Keratinocyte (primary cell): ENCODE measurements around the gene IGFLR1. TPM values are rescaled to one million over a fixed set of nuclear protein-coding genes. Genes with fewer than 3 reads are reported as not detected.

Experiments
- DNase-seq: peaks from one replicate; pipeline ENCODE4 v3.0.0-alpha.2; 2011; ENCODE audit warnings: low read depth, missing footprints, low spot score
- FAIRE-seq: peaks from 2 replicates; lab custom pipeline; 2011; peaks lifted over from hg19 to GRCh38; lab: Jason Lieb, UNC
- H2AFZ ChIP-seq: 2 replicates; pipeline ENCODE4 v1.6.0; 2012; ENCODE audit warnings: low read length, control low read depth, inconsistent platforms; ENCODE audit not compliant: control insufficient read depth
- H3K27ac ChIP-seq: 2 replicates; pipeline ENCODE4 v1.5.1; 2011; ENCODE audit warnings: low read length; ENCODE audit not compliant: control insufficient read depth, insufficient read depth
- H3K27me3 ChIP-seq: 3 replicates; pipeline ENCODE4 v1.6.0; 2011; ENCODE audit warnings: low read length; ENCODE audit not compliant: control insufficient read depth, insufficient read depth; ENCODE audit errors: extremely low read depth
- H3K36me3 ChIP-seq, 2 experiments: 2 replicates in 1 of 2; 3 replicates in 1 of 2; pipeline ENCODE4 v1.5.1; 2011; ENCODE audit warnings: low read length in 2 of 2, mild to moderate bottlenecking in 1 of 2; ENCODE audit not compliant: control insufficient read depth in 2 of 2, insufficient read depth in 2 of 2; ENCODE audit errors: extremely low read depth in 1 of 2
- H3K4me1 ChIP-seq: 3 replicates; pipeline ENCODE4 v1.5.1; 2011; ENCODE audit warnings: low read length; ENCODE audit not compliant: control insufficient read depth, insufficient read depth; ENCODE audit errors: extremely low read depth
- H3K4me2 ChIP-seq: 3 replicates; pipeline ENCODE4 v1.6.0; 2011; ENCODE audit warnings: low read depth, low read length; ENCODE audit not compliant: control insufficient read depth, insufficient read depth; ENCODE audit errors: extremely low read depth
- H3K4me3 ChIP-seq, 3 experiments: fragments of 200-600 bp in 1 of 3; sonication (generic) in 1 of 3; 2 replicates in 2 of 3; 3 replicates in 1 of 3; pipeline ENCODE4 v1.5.1; 2011 to 2016; ENCODE audit warnings: low read length in 3 of 3, mild to moderate bottlenecking in 3 of 3, control low read depth in 2 of 3, inconsistent platforms in 1 of 3, low read depth in 1 of 3, mixed read lengths in 1 of 3, mixed run types in 1 of 3, moderate library complexity in 1 of 3; ENCODE audit not compliant: control insufficient read depth in 2 of 3, insufficient read depth in 2 of 3; ENCODE audit errors: extremely low read depth in 1 of 3
- H3K79me2 ChIP-seq: 2 replicates; pipeline ENCODE4 v1.6.0; 2012; ENCODE audit warnings: low read length; ENCODE audit not compliant: control insufficient read depth, insufficient read depth
- H3K9ac ChIP-seq: 3 replicates; pipeline ENCODE4 v1.6.0; 2011; ENCODE audit warnings: low read length; ENCODE audit not compliant: control insufficient read depth, insufficient read depth; ENCODE audit errors: extremely low read depth
- H3K9me1 ChIP-seq: 3 replicates; pipeline ENCODE4 v1.6.0; 2011; ENCODE audit warnings: low read length; ENCODE audit not compliant: control insufficient read depth, insufficient read depth; ENCODE audit errors: extremely low read depth
- H3K9me3 ChIP-seq: 2 replicates; pipeline ENCODE4 v1.5.1; 2012; ENCODE audit warnings: low read depth, low read length; ENCODE audit not compliant: control insufficient read depth
- H4K20me1 ChIP-seq: 3 replicates; pipeline ENCODE4 v1.6.0; 2011; ENCODE audit warnings: low read length; ENCODE audit not compliant: control insufficient read depth, insufficient read depth; ENCODE audit errors: extremely low read depth
- CTCF ChIP-seq, 3 experiments: IDR thresholded peaks in 1 of 3; conservative IDR thresholded peaks in 1 of 3; optimal IDR thresholded peaks in 1 of 3; 2 replicates in 2 of 3; 3 replicates in 1 of 3; pipeline versions ENCODE3 to v1.5.1; 2011; ENCODE audit warnings: low read length in 3 of 3, mild to moderate bottlenecking in 3 of 3, moderate library complexity in 2 of 3, control low read depth in 1 of 3, inconsistent platforms in 1 of 3; ENCODE audit not compliant: insufficient read depth in 2 of 3; ENCODE audit errors: extremely low read depth in 1 of 3
- EZH2 ChIP-seq: IDR thresholded peaks from one replicate; pipeline ENCODE4 v1.6.1; 2012; ENCODE audit warnings: inconsistent platforms, mild to moderate bottlenecking, low read length, moderate library complexity
- dilution Hi-C: fragments of 300-500 bp; cut with MboI; formaldehyde crosslinking; loops from one replicate; pipeline ENCODE4 v1.7.0; 2020; ENCODE audit warnings: low sequenced_read_pairs; ENCODE audit not compliant: extremely low pct_ligation_motif_present
- polyA plus RNA-seq, 5 experiments: library from polyadenylated mRNA; depleted of rRNA in 3 of 5; stranded (reverse) in 3 of 5; stranded (forward) in 1 of 5; unstranded in 1 of 5; fragments of >200 nt; gene quantifications; 1 replicate in 1 of 5; 2 replicates in 3 of 5; 3 replicates in 1 of 5; pipeline versions ENCODE4 v1.2.1 to v1.2.3, GENCODE V29; 2011 to 2012; ENCODE audit warnings: missing spikeins in 2 of 5, low read depth in 1 of 5, low replicate concordance in 1 of 5

The IGFLR1 gene
- polyA plus RNA-seq, 1 donor (not counting 4 experiments of a cell fraction or from before 2014, with no cell fraction given): 0.34 TPM

- dilution Hi-C loops: no loop called here
- no peak overlapping the region for H3K9ac ChIP-seq
- no peak for FAIRE-seq
These were observed 25.2 kb upstream of the IGFLR1 start for GRCh38 chr19:35767288-35768081.

GRCh38 chr19:35766571-35767104 lies 24.4 kb upstream of the IGFLR1 start:
- TF ChIP-seq EZH2 (no peak), CTCF (optimal IDR thresholded peaks at IDR 0.05 in 1 of 3, IDR thresholded peaks at IDR 0.05 in 1 of 3, conservative IDR thresholded peaks at IDR 0.05 in 1 of 3; ENCODE audit: extremely low read depth in 1 of 3, insufficient read depth in 2 of 3, low read length in 3 of 3) (no peak)
- Histone ChIP-seq H3K79me2 (no peaks in the 10 kb centered on the region), H3K36me3 (peaks cover 9 to 13% of the 10 kb centered on the region in 2 experiments), H3K4me3 (no peak overlapping the region), H2AFZ (no peak overlapping the region), H3K4me2 (no peak overlapping the region), H3K27me3 (no peaks in the 10 kb centered on the region), H3K9me1 (no peaks in the 10 kb centered on the region), H3K4me1 (no peaks in the 10 kb centered on the region), H3K9me3 (no peaks in the 10 kb centered on the region), H3K9ac (no peak overlapping the region), H3K27ac (no peak overlapping the region), H4K20me1 (no peaks in the 10 kb centered on the region)
- DNase-seq (no peak), FAIRE-seq (no peak)
- dilution Hi-C loops: no loop called here

More at GRCh38 chr19:35767288-35768081, 25.2 kb upstream of the IGFLR1 start:
- DNase-seq: no peak
- Histone ChIP-seq H3K4me1 (no peaks in the 10 kb centered on the region), H3K4me2 (no peak overlapping the region), H3K27ac (no peak overlapping the region), H2AFZ (no peak overlapping the region), H3K9me1 (no peaks in the 10 kb centered on the region), H3K9me3 (no peaks in the 10 kb centered on the region), H4K20me1 (no peaks in the 10 kb centered on the region), H3K36me3 (peaks cover 7 to 13% of the 10 kb centered on the region in 2 experiments), H3K4me3 (no peak overlapping the region), H3K79me2 (no peaks in the 10 kb centered on the region), H3K27me3 (no peaks in the 10 kb centered on the region)
- no peak for TF ChIP-seq EZH2
- TF ChIP-seq CTCF (optimal IDR thresholded peaks at IDR 0.05 in 1 of 3, IDR thresholded peaks at IDR 0.05 in 1 of 3, conservative IDR thresholded peaks at IDR 0.05 in 1 of 3; ENCODE audit: extremely low read depth in 1 of 3, insufficient read depth in 2 of 3, low read length in 3 of 3): no peak
